Measurements from ENCODE around the gene PITPNM3. TPM values are rescaled to one million over a fixed set of nuclear protein-coding genes. Genes with fewer than 3 reads are reported as not detected.

Gene PITPNM3
- total and polyA plus RNA-seq, 2 of the 8 experiments (the other 6 are each of a cell fraction or from before 2014, with no cell fraction given) = 1.7 to 3.1 TPM

DNA sequence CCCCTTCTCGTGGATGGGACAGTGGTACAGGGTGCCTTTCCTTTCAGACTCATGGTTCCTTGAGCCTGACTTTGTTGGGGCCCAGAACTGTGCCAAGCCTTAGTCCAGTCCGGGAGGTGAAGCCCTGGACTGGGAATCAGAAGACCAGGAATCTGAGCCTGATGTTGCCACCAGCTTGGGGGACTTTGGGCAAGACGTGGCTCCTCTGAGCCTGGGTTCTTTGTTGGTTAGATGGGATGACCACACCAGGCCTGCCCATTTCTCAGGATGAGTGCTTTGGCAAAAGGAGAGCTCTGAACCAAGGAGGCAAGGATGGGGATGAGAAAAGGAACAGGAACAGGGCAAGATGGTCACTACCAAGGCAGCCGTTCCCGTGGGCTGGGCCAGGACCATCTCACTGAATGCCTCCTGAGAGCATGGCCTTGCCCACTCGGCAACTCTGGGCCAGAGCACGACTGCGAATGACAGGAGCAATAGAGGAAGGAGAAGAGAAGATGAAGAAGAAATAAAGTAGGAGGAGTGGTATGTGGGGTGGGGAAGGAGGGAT, 32.5 kb downstream of the PITPNM3 start (continued):
- TF ChIP-seq CBX5 (IDR thresholded peaks at IDR 0.05; ENCODE audit: low read depth, low read length) (no peak), RBBP5 (IDR thresholded peaks at IDR 0.05; ENCODE audit: borderline replicate concordance, low read depth, low read length) (no peak), ZNF274 (IDR thresholded peaks at IDR 0.05; ENCODE audit: borderline replicate concordance, extremely low read depth, low read length) (no peak), NANOG (IDR thresholded peaks at IDR 0.05; ENCODE audit: insufficient read depth, low read depth, low read length, poor library complexity, severe bottlenecking) (no peak), TBP (IDR thresholded peaks at IDR 0.05; ENCODE audit: low read depth, low read length) (no peak)
